Stimulated activated CD4-positive, alpha-beta T cell treated with anti-CD3 and anti-CD28 coated beads, Interleukin-12 subunit alpha, Interleukin-12 subunit beta, amount 100 ng/mL, for 48 hours (primary cell): ENCODE measurements around the gene STAP1.
"Not testable (repeated sequence)": the region's sequence is repeated elsewhere in the genome, so short reads cannot be mapped to it uniquely, and the experiment has no call there.

Experiments used
- DNase-seq, 3 donors: peaks; one replicate each; pipeline ENCODE4 v3.0.0-alpha.2; 2020; ENCODE audit warnings: low read depth in 2 of 3, low spot score in 1 of 3

Gene STAP1

GRCh38 chr4:67615119-67615518 is 56.6 kb downstream of the STAP1 start:
- DNase-seq, result no peak

DNA sequence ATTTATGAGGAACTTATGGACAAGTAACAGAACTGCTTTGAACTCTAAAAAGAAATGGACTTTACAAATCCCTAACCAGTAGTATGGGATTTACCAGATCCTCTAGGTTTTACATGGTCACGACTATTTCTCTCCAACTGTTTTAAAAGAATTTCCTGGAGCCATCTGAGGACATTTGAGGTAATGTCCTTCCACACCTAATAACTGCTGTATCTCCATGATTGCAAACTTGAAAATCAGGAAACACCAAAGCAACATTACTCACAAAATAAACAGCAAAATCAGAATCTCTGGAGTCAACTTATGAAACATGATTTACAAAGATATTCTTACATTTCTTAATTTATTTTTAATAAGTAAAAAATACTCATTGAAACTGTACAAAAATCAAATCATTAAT is 58.0 kb downstream of the STAP1 start:
- no peak for DNase-seq

DNA sequence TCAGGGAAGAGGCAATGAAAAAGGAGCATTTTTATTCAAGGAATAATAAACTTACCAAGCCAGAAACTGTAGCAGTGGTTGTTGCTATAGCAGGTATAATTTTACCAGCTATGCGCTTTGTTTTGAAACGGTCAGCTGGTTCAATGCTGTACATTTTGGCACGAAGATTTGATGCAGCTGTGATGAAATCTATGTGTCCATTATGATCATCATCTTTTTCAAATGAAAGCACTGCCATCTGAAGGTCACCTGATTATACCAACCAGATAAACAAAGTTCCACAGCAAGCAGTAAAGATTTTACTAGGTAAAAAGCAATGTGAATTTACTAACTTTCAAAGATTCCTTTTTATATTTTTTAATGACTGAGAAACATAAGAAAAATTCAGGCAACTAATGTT is 66.4 kb downstream of the STAP1 start:
- no peak for DNase-seq

GRCh38 chr4:67632492-67632891 is 74.0 kb downstream of the STAP1 start:
- no peak for DNase-seq

DNA sequence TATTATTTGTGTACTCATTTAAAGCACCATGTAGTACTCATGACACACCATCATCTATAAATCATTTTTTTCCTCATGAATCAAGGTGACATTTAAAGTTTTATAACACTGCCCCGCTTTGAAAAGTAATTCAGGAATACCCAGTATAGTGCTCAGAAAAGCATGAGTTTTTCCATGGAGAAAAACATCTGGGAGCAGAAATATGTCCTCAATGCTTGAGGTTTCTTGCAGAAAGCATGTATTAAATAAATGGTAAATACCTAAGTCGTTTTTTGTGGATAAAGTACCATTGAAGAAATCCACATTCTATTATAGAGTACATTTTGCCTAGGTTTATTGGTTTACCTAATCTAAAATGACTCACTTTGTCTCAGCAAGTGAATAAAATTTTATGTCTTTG is 76.2 kb downstream of the STAP1 start:
- DNase-seq, result no peak

GRCh38 chr4:67635331-67635730 is 76.8 kb downstream of the STAP1 start:
- no peak for DNase-seq

DNA sequence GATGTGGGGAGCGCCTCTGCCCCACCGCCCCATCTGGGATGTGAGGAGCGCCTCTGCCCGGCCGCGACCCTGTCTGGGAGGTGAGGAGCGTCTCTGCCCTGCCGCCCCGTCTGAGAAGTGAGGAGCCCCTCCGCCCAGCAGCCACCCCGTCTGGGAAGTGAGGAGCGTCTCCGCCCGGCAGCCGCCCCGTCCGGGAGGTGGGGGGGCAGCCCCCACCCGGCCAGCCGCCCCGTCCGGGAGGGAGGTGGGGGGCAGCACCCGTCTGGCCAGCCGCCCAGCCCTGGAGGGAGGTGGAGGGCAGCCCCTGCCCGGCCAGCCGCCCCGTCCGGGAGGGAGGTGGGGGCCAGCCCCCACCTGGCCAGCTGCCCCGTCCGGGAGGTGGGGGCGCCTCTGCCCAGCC is 78.5 kb downstream of the STAP1 start:
- not testable (repeated sequence) for DNase-seq

- no peak for DNase-seq
These were observed 79.6 kb downstream of the STAP1 start for GRCh38 chr4:67638136-67638535.

GRCh38 chr4:67651536-67651935 is 93.0 kb downstream of the STAP1 start:
- DNase-seq, result no peak
